Nephron (organoid): Measurements from ENCODE around the gene PFDN1.

Experiments
- H3K27ac Mint-ChIP-seq, 3 experiments: 2 replicates each; pipeline ENCODE4 v1.8.0; 2020; ENCODE audit warnings: mixed read lengths in 3 of 3, mild to moderate bottlenecking in 2 of 3, moderate library complexity in 1 of 3
- H3K27me3 Mint-ChIP-seq: 2 replicates; pipeline ENCODE4 v1.8.0; 2021; ENCODE audit warnings: low read depth, mild to moderate bottlenecking, moderate library complexity, mixed read lengths
- H3K36me3 Mint-ChIP-seq: 2 replicates; pipeline ENCODE4 v1.8.0; 2020; ENCODE audit warnings: low read depth, mixed read lengths
- H3K4me1 Mint-ChIP-seq: 2 replicates; pipeline ENCODE4 v1.8.0; 2020; ENCODE audit warnings: mixed read lengths
- H3K4me3 Mint-ChIP-seq, 3 experiments: 2 replicates each; pipeline ENCODE4 v1.8.0; 2020; ENCODE audit warnings: mild to moderate bottlenecking in 3 of 3, mixed read lengths in 3 of 3, moderate library complexity in 2 of 3
- H3K9me3 Mint-ChIP-seq: 2 replicates; pipeline ENCODE4 v1.8.0; 2020; ENCODE audit warnings: mixed read lengths
- CTCF ChIP-seq, 3 experiments: fragments of 200-600 bp; sonication (generic); IDR thresholded peaks; one replicate each; pipeline ENCODE4 v1.5.0; 2021; ENCODE audit warnings: antibody characterized with exemption in 3 of 3; ENCODE audit not compliant: unreplicated experiment in 3 of 3

Gene PFDN1

DNA sequence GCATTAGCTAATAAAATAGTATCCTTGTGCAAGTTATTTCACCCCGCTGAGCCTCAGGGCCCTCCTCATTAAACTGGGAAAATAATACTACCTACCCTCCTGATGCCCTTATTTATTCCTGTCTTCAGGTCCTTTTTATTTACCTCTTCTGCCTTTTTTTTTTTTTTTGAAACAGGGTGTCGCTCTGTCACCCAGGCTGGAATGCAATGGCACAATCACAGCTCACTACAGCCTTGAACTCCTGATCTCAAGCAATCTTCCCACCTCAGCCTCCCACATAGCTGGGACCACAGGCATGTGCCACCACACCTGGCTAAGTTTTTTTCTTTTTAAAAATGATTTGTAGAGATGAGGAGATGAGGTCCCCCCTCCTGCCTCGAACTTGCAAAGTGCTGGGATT, 22.6 kb upstream of the PFDN1 start:
- no peak for TF ChIP-seq CTCF (IDR thresholded peaks at IDR 0.05; ENCODE audit: unreplicated experiment in 3 of 3)
- Mint-ChIP-seq H3K36me3 (no peaks in the 10 kb centered on the region), H3K4me3 (no peak overlapping the region), H3K4me1 (peaks cover 55% of the 10 kb centered on the region), H3K27ac (peak overlapping the region; percentile 85 to 90 (median 90)), H3K27me3 (peaks cover 4% of the 10 kb centered on the region), H3K9me3 (no peaks in the 10 kb centered on the region)

GRCh38 chr5:140324617-140325241, 21.8 kb upstream of the PFDN1 start:
- H3K9me3 Mint-ChIP-seq, result no peaks in the 10 kb centered on the region
- peak overlapping the region; percentile 85 to 90 (median 90) for H3K27ac Mint-ChIP-seq
- peaks cover 4% of the 10 kb centered on the region for H3K27me3 Mint-ChIP-seq
- no peak for TF ChIP-seq CTCF (IDR thresholded peaks at IDR 0.05; ENCODE audit: unreplicated experiment in 3 of 3)
- H3K4me1 Mint-ChIP-seq, result peaks cover 54% of the 10 kb centered on the region
- peak overlapping the region in 2 of 3 experiments; percentile 19 to 29 for H3K4me3 Mint-ChIP-seq
- no peaks in the 10 kb centered on the region for H3K36me3 Mint-ChIP-seq

DNA sequence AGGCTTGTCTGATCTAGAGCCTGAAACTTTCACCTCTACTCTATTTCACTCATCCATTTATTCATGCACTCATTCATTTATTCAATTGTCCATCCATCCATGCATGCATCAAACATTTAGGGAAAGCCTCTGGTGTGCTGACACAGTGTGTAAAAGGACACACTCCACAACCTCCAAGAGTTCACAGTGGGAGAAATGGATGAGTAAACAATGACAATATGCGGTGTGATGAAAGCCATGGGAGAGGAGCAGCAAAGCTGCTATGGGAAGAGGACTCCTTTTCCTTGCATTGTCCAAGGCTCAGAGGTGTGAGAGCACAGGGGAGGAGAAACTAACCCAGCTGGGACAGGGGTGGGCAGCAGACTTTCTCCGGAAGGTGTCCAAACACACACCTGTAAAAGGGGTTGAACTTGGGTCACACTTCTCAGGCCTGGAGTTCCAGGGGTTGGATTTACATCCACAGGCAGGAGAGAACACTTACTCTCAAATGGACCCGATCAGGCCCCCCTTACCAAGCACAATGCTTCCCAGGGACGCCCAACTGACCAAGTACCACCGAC, 21.2 kb upstream of the PFDN1 start:
- H3K4me1 Mint-ChIP-seq, result peaks cover 48% of the 10 kb centered on the region
- peak overlapping the region; percentile 85 to 90 (median 90) for H3K27ac Mint-ChIP-seq
- no peaks in the 10 kb centered on the region for H3K9me3 Mint-ChIP-seq
- peaks cover 4% of the 10 kb centered on the region for H3K27me3 Mint-ChIP-seq
- H3K36me3 Mint-ChIP-seq, result no peaks in the 10 kb centered on the region
- no peak for TF ChIP-seq CTCF (IDR thresholded peaks at IDR 0.05; ENCODE audit: unreplicated experiment in 3 of 3)
- H3K4me3 Mint-ChIP-seq, result no peak overlapping the region

GRCh38 chr5:140322751-140323731, 20.1 kb upstream of the PFDN1 start:
- H3K4me3 Mint-ChIP-seq, result no peak overlapping the region
- no peaks in the 10 kb centered on the region for H3K36me3 Mint-ChIP-seq
- H3K27ac Mint-ChIP-seq, result peak overlapping the region; percentile 85 to 89 (median 88)
- no peak for TF ChIP-seq CTCF (IDR thresholded peaks at IDR 0.05; ENCODE audit: unreplicated experiment in 3 of 3)
- H3K9me3 Mint-ChIP-seq, result no peaks in the 10 kb centered on the region
- H3K4me1 Mint-ChIP-seq, result peaks cover 48% of the 10 kb centered on the region
- H3K27me3 Mint-ChIP-seq, result peaks cover 4% of the 10 kb centered on the region

GRCh38 chr5:140321796-140322195, 18.9 kb upstream of the PFDN1 start:
- Mint-ChIP-seq H3K27me3 (peaks cover 4% of the 10 kb centered on the region), H3K4me1 (peaks cover 36% of the 10 kb centered on the region), H3K9me3 (no peaks in the 10 kb centered on the region), H3K36me3 (no peaks in the 10 kb centered on the region), H3K4me3 (no peak overlapping the region), H3K27ac (peak overlapping the region; percentile 0 to 13 (median 8))
- TF ChIP-seq CTCF (IDR thresholded peaks at IDR 0.05; ENCODE audit: unreplicated experiment in 3 of 3), result no peak
